ENCODE measurements around the gene MYPOP.

The MYPOP gene

DNA sequence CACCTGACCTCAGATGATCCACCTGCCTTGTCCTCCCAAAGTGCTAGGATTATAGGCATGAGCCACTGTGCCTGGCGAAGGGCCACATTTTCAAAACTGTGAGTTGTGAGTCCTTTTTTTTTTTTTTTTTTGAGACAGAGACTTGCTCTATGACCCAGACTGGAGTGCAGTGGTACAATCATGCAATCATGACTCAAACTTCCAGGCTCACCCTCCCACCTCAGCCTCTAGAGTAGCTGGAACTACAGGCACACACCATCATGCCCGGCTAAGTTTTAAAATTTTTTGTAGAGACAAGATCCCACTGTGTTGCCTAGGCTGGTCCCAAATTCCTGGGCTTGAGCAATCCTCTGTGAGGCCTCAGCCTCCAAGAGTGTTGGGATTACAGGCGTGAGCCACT, 3.8 kb upstream of the MYPOP start:
- H2AFZ ChIP-seq (ENCODE audit: low read depth, low read length), result no peak overlapping the region

DNA sequence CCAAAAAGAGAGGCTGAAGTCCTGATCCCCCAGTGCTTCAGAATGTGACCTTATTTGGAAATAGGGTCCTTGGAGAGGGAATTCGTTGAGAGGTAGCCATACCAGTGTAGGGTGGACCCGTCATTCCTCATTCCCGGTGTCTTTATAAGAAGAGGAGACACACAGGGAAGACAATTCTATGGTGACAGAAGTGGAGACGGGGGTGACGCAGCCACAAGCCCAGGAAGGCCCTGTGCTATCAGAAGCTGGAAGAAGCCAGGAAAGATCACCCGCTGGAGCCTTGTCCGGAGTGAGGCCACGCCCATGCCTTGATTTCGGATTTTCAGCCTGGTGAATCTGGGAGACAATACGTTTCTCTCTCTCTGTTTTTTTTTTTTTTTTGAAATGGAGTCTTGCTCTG, 2.6 kb upstream of the MYPOP start:
- Histone ChIP-seq H4K20me1 (ENCODE audit: insufficient read depth, low read length) (no peaks in the 10 kb centered on the region), H3K4me1 (ENCODE audit: low read length) (peaks cover 5% of the 10 kb centered on the region; the same call in 1 of the 2 replicates), H3K79me2 (ENCODE audit: low read length) (peaks cover 14% of the 10 kb centered on the region), H3K4me2 (ENCODE audit: low read length) (no peak overlapping the region), H2AFZ (ENCODE audit: low read depth, low read length) (no peak overlapping the region), H3K36me3 (replicated peaks; ENCODE audit: low read depth, low read length) (peaks cover 9% of the 10 kb centered on the region), H3K9ac (ENCODE audit: low read length) (no peak overlapping the region), H3K27ac (ENCODE audit: low read length) (no peak overlapping the region), H3K27me3 (ENCODE audit: low read depth, low read length) (no peaks in the 10 kb centered on the region), H3K9me3 (ENCODE audit: insufficient read depth, low read length) (no peaks in the 10 kb centered on the region), H3K4me3 (ENCODE audit: low read length) (no peak overlapping the region)
- TF ChIP-seq, protein P1, sequence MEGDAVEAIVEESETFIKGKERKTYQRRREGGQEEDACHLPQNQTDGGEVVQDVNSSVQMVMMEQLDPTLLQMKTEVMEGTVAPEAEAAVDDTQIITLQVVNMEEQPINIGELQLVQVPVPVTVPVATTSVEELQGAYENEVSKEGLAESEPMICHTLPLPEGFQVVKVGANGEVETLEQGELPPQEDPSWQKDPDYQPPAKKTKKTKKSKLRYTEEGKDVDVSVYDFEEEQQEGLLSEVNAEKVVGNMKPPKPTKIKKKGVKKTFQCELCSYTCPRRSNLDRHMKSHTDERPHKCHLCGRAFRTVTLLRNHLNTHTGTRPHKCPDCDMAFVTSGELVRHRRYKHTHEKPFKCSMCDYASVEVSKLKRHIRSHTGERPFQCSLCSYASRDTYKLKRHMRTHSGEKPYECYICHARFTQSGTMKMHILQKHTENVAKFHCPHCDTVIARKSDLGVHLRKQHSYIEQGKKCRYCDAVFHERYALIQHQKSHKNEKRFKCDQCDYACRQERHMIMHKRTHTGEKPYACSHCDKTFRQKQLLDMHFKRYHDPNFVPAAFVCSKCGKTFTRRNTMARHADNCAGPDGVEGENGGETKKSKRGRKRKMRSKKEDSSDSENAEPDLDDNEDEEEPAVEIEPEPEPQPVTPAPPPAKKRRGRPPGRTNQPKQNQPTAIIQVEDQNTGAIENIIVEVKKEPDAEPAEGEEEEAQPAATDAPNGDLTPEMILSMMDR (IDR thresholded peaks at IDR 0.05; ENCODE audit: low read depth, low read length), result no peak
- no peak for TF ChIP-seq EZH2phosphoT487 (IDR thresholded peaks at IDR 0.05; ENCODE audit: low read depth)

More for the DNA sequence above, 3.8 kb upstream of the MYPOP start:
- Histone ChIP-seq H3K4me2 (ENCODE audit: low read length) (no peak overlapping the region), H3K4me1 (ENCODE audit: low read length) (peaks cover 5% of the 10 kb centered on the region; the same call in 1 of the 2 replicates), H3K27ac (ENCODE audit: low read length) (no peak overlapping the region), H3K79me2 (ENCODE audit: low read length) (peaks cover 9% of the 10 kb centered on the region), H3K9ac (ENCODE audit: low read length) (no peak overlapping the region), H3K27me3 (ENCODE audit: low read depth, low read length) (no peaks in the 10 kb centered on the region), H3K36me3 (replicated peaks; ENCODE audit: low read depth, low read length) (no peaks in the 10 kb centered on the region), H3K9me3 (ENCODE audit: insufficient read depth, low read length) (no peaks in the 10 kb centered on the region), H3K4me3 (ENCODE audit: low read length) (no peak overlapping the region), H4K20me1 (ENCODE audit: insufficient read depth, low read length) (no peaks in the 10 kb centered on the region)
- TF ChIP-seq, protein P1 (IDR thresholded peaks at IDR 0.05; ENCODE audit: low read depth, low read length), result no peak
- TF ChIP-seq EZH2phosphoT487 (IDR thresholded peaks at IDR 0.05; ENCODE audit: low read depth), result no peak

DNA sequence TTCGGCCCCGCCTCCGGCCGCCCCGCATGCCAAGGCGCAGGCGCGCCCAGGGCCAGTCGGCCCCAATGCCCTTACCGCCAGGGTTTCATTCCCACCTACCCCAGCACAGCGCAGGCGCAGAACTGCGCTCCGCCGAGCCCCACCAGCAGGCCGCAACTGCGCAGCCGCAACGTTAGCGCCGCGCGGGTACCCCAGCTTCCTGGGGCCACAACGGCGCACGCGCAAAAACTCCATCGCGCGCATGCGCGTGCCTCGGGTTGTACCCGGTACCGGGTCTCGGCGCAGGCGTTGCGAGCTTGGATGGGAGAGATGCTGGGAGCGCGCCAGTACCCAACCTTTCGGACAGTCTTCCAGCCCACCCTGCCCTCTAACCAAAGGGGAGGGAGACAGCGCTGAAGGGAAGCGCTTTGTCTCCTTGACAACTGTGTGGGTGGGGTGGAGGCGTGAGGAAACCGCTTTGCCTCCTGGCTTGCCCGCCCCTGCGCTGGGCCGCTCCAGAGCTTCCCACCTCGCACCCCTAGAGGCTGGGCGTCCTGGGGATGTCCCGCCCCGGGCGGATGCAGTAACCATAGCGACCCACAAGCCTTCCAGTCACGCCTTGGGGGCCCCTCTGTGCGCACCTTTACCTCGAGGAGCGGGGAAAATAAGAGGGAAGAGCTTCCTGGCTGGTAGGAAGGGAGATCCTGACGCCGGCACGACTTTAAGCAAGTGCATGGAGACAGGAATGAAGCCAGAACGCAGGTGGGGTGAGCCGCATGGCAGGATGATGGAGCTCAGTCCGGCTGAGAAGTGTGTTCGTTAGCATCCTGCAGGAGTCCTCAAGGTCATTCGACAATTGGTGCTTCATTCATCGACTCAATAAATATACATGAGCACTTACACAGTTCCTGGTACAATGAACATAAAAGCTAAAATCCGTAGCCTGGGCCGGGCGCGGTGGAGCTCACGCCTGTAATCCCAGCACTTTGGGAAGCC, 525 bp upstream of the MYPOP start:
- TF ChIP-seq, protein P1 (IDR thresholded peaks at IDR 0.05; ENCODE audit: low read depth, low read length), result no peak
- no peak for TF ChIP-seq EZH2phosphoT487 (IDR thresholded peaks at IDR 0.05; ENCODE audit: low read depth)
- peak overlapping the region; percentile 90 for H3K4me3 ChIP-seq (ENCODE audit: low read length)
- H3K27ac ChIP-seq (ENCODE audit: low read length), result peak overlapping the region; percentile 61
- peaks cover 5% of the 10 kb centered on the region; the same call in 1 of the 2 replicates for H3K4me1 ChIP-seq (ENCODE audit: low read length)
- H3K27me3 ChIP-seq (ENCODE audit: low read depth, low read length), result no peaks in the 10 kb centered on the region
- H3K9me3 ChIP-seq (ENCODE audit: insufficient read depth, low read length), result no peaks in the 10 kb centered on the region
- no peaks in the 10 kb centered on the region for H4K20me1 ChIP-seq (ENCODE audit: insufficient read depth, low read length)
- peak overlapping the region; percentile 90 for H3K9ac ChIP-seq (ENCODE audit: low read length)
- peaks cover 20% of the 10 kb centered on the region for H3K36me3 ChIP-seq (replicated peaks; ENCODE audit: low read depth, low read length)
- peaks cover 14% of the 10 kb centered on the region for H3K79me2 ChIP-seq (ENCODE audit: low read length)
- peak overlapping the region; percentile 55 for H2AFZ ChIP-seq (ENCODE audit: low read depth, low read length)
- peak overlapping the region; percentile 98 for H3K4me2 ChIP-seq (ENCODE audit: low read length)

DNA sequence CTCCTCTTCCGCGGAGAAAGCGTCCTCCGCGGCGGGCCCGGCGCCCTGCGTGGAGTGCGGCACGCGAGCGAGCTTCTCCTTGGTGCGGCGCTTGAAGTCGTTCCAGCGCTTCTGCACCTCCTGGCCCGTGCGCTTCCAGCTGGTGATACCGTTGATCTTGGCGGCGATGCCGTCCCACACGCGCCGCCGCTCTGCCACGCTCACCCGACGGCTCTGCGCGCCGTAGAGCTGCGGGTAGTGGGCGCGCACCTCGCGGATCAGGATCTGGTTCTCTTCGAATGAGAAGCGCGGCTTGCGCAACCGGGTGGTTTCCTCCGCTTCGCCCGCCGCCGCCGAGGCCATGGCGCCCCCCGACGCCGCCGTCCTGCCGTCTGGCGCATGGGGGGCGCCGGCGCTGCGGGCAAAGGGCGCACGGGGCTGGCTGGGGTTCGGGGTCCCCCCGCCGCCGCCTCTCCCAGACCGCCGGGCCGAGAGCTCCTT, 941 bp downstream of the MYPOP start:
- H3K4me1 ChIP-seq (ENCODE audit: low read length), result peaks cover 13% of the 10 kb centered on the region
- no peaks in the 10 kb centered on the region for H4K20me1 ChIP-seq (ENCODE audit: insufficient read depth, low read length)
- peaks cover 14% of the 10 kb centered on the region for H3K79me2 ChIP-seq (ENCODE audit: low read length)
- no peak overlapping the region for H3K27ac ChIP-seq (ENCODE audit: low read length)
- no peak overlapping the region for H2AFZ ChIP-seq (ENCODE audit: low read depth, low read length)
- H3K9me3 ChIP-seq (ENCODE audit: insufficient read depth, low read length), result no peaks in the 10 kb centered on the region
- H3K36me3 ChIP-seq (replicated peaks; ENCODE audit: low read depth, low read length), result peaks cover 28% of the 10 kb centered on the region
- no peak overlapping the region for H3K9ac ChIP-seq (ENCODE audit: low read length)
- peak overlapping the region; percentile 90 for H3K4me3 ChIP-seq (ENCODE audit: low read length)
- no peak for TF ChIP-seq EZH2phosphoT487 (IDR thresholded peaks at IDR 0.05; ENCODE audit: low read depth)
- TF ChIP-seq, protein P1 (IDR thresholded peaks at IDR 0.05; ENCODE audit: low read depth, low read length), result no peak
- H3K4me2 ChIP-seq (ENCODE audit: low read length), result peak overlapping the region; percentile 79
- no peaks in the 10 kb centered on the region for H3K27me3 ChIP-seq (ENCODE audit: low read depth, low read length)

All from OCI-LY3 (cell line).